H1 (cell line): Measurements from ENCODE around the gene KLHL26. TPM values are rescaled to one million over a fixed set of nuclear protein-coding genes. Genes with fewer than 3 reads are reported as not detected.

Source experiments
- BRCA1 ChIP-seq: IDR thresholded peaks from 2 replicates; pipeline ENCODE4 v1.6.1; 2012; ENCODE audit warnings: low read depth, low read length, improper control_type of control experiment
- FOSL1 ChIP-seq: IDR thresholded peaks from 2 replicates; pipeline ENCODE4 v1.6.1; 2011; ENCODE audit warnings: mild to moderate bottlenecking, low read depth, low read length, moderate library complexity; ENCODE audit not compliant: insufficient read depth
- SRF ChIP-seq: IDR thresholded peaks from 2 replicates; pipeline ENCODE4 v1.6.1; 2011; ENCODE audit warnings: mild to moderate bottlenecking, low read depth, low read length, moderate library complexity
- polyA plus RNA-seq, 7 experiments: library from polyadenylated mRNA; depleted of rRNA in 3 of 7; stranded (reverse) in 5 of 7; unstranded in 2 of 7; fragments of >200 nt in 5 of 7; fragments of 200-250 nt in 2 of 7; gene quantifications; 1 replicate in 5 of 7; 2 replicates in 1 of 7; 4 replicates in 1 of 7; pipeline versions ENCODE4 v1.2.1 to v1.2.3, GENCODE V29; 2011 to 2013; ENCODE audit warnings: missing spikeins in 2 of 7, mixed read lengths in 2 of 7
- total RNA-seq: library from RNA; stranded (reverse); fragmentation: NEBNext Ultra II Directional; extraction: Animal tissue kit (Norgen Biotek cat#: 25700); gene quantifications from 2 replicates; pipeline ENCODE4 v1.2.1, GENCODE V29; 2021

Gene KLHL26
- total and polyA plus RNA-seq, 2 of the 8 experiments (the other 6 are each of a cell fraction or from before 2014, with no cell fraction given) = 2.2 to 8.8 TPM

GRCh38 chr19:18595475-18595874 is 41.4 kb upstream of the KLHL26 start (continued):
- TF ChIP-seq FOSL1 (no peak), BRCA1 (no peak), SRF (no peak)
